ENCODE results near the gene CCDC12.
"Not testable (repeated sequence)": the region's sequence is repeated elsewhere in the genome, so short reads cannot be mapped to it uniquely, and the experiment has no call there.

CCDC12 gene

GRCh38 chr3:46916799-46917198 lies 59.7 kb downstream of the CCDC12 start:
- TF ChIP-seq, protein P1, sequence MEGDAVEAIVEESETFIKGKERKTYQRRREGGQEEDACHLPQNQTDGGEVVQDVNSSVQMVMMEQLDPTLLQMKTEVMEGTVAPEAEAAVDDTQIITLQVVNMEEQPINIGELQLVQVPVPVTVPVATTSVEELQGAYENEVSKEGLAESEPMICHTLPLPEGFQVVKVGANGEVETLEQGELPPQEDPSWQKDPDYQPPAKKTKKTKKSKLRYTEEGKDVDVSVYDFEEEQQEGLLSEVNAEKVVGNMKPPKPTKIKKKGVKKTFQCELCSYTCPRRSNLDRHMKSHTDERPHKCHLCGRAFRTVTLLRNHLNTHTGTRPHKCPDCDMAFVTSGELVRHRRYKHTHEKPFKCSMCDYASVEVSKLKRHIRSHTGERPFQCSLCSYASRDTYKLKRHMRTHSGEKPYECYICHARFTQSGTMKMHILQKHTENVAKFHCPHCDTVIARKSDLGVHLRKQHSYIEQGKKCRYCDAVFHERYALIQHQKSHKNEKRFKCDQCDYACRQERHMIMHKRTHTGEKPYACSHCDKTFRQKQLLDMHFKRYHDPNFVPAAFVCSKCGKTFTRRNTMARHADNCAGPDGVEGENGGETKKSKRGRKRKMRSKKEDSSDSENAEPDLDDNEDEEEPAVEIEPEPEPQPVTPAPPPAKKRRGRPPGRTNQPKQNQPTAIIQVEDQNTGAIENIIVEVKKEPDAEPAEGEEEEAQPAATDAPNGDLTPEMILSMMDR (IDR thresholded peaks at IDR 0.05; ENCODE audit: extremely low read depth, missing control alignments): no peak
- no peak for DNase-seq (ENCODE audit: low spot score)

GRCh38 chr3:46916278-46916677 lies 60.3 kb downstream of the CCDC12 start:
- TF ChIP-seq, protein P1 (IDR thresholded peaks at IDR 0.05; ENCODE audit: extremely low read depth, missing control alignments): no peak
- DNase-seq (ENCODE audit: low spot score): no peak

- TF ChIP-seq, protein P1 (IDR thresholded peaks at IDR 0.05; ENCODE audit: extremely low read depth, missing control alignments): no peak
- no peak for DNase-seq (ENCODE audit: low spot score)
These were observed 61.2 kb downstream of the CCDC12 start for GRCh38 chr3:46915297-46915822.

DNA sequence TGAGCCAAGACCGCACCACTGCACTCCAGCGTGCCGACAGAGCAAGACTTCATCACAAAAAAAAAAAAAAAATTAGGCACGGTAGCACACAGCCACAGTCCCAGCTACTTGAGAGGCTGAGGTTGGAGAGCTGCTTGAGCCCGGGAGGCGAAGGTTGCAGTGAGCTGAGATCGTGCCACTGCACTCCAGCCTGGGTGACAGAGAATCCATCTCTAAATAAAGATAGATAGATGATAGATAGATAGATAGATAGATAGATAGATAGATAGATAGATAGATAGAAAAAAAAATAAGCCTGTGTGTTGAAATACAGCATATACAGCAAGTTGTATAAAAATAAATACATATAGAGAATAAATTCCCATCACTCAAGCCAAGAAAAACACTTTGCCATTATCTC lies 61.7 kb downstream of the CCDC12 start:
- DNase-seq (ENCODE audit: low spot score): no peak
- TF ChIP-seq, protein P1 (IDR thresholded peaks at IDR 0.05; ENCODE audit: extremely low read depth, missing control alignments): no peak

- TF ChIP-seq, protein P1 (IDR thresholded peaks at IDR 0.05; ENCODE audit: extremely low read depth, missing control alignments): no peak
- no peak for DNase-seq (ENCODE audit: low spot score)
These were observed 62.9 kb downstream of the CCDC12 start for GRCh38 chr3:46913644-46914043.

DNA sequence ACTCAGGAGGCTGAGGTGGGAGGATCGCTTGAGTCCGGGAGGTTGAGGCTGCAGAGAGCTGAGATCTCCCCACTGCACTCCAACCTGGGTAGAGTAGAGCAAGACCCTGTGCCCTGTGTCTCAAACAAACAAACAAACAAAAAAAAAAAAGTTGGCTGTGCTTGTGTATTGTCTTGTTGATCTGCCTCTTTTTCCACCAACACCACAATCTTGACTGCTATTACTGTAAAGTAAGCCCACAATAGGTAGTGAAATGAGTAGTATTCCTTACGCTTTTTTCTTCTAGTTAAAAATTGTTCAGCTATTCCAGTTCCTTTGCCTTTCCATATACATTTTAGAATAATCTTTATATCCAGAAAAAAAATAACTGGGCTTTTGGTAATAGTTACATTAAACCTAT lies 63.6 kb downstream of the CCDC12 start:
- TF ChIP-seq, protein P1 (IDR thresholded peaks at IDR 0.05; ENCODE audit: extremely low read depth, missing control alignments): no peak
- no peak for DNase-seq (ENCODE audit: low spot score)

GRCh38 chr3:46910914-46911313 lies 65.6 kb downstream of the CCDC12 start:
- DNase-seq (ENCODE audit: low spot score): not testable (repeated sequence)

- TF ChIP-seq, protein P1 (IDR thresholded peaks at IDR 0.05; ENCODE audit: extremely low read depth, missing control alignments): no peak
- no peak for DNase-seq (ENCODE audit: low spot score)
These were observed 66.3 kb downstream of the CCDC12 start for GRCh38 chr3:46910166-46910760.

Measured in GM20000 (cell line).